GM23248 (cell line): Measurements from ENCODE around the gene MYLIP.

Source experiments
- EZH2 ChIP-seq: fragments of 200-600 bp; sonication (generic); IDR thresholded peaks from 2 replicates; pipeline ENCODE4 v1.6.1; 2018; ENCODE audit warnings: antibody characterized with exemption, mild to moderate bottlenecking; ENCODE audit not compliant: insufficient read depth, poor library complexity, severe bottlenecking
- EZH2phosphoT487 ChIP-seq: fragments of 200-600 bp; sonication (generic); IDR thresholded peaks from 2 replicates; pipeline ENCODE4 v1.6.1; 2018; ENCODE audit warnings: antibody characterized with exemption, moderate library complexity, mild to moderate bottlenecking, low read depth; ENCODE audit not compliant: insufficient read depth

DNA sequence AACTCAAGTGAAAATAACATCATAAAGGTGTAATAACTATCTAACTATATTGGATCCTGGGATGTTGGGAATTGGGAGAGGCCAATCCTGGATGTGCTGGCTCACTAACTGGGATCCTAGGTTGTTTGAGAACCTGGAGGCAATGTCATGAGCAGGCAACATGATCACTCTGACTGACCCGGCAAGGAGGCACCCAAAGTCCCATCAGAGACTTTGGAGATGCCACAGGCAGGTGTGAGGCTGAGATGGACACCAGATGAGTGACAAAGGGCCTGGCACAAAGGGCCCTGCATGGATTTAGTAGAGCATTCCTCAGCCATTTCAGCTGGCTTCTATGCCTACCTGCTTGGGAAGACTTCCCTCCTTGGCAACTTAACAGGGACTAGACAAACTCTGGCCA, 38.4 kb upstream of the MYLIP start:
- TF ChIP-seq EZH2 = no peak
- no peak for TF ChIP-seq EZH2phosphoT487
